AG04449 (cell line): ENCODE data around the gene NFE2L3.
"Not testable (repeated sequence)": the region's sequence is repeated elsewhere in the genome, so short reads cannot be mapped to it uniquely, and the experiment has no call there.

Experiments
- CTCF ChIA-PET: fragments of 350-600 bp; formaldehyde crosslinking; extraction: SDS; loops from one replicate; lab custom pipeline; 2021; ENCODE audit warnings: antibody characterized with exemption; lab: Yijun Ruan, JAX
- POLR2A ChIA-PET: fragments of 400-600, 350-600 bp; formaldehyde crosslinking; extraction: SDS; loops from one replicate; lab custom pipeline; 2020; ENCODE audit warnings: antibody characterized with exemption, inconsistent platforms; lab: Yijun Ruan, JAX
- DNase-seq: peaks from one replicate; pipeline ENCODE4 v3.0.0-alpha.2; 2010; ENCODE audit warnings: low read depth, low spot score
- H3K4me3 ChIP-seq: 2 replicates; pipeline ENCODE4 v1.5.1; 2011; ENCODE audit warnings: low read depth, mild to moderate bottlenecking, control low read depth, low read length
- CTCF ChIP-seq: IDR thresholded peaks from one replicate; pipeline ENCODE4 v1.5.1; 2011; ENCODE audit warnings: mild to moderate bottlenecking, moderate library complexity, low read length, control low read depth, inconsistent platforms; ENCODE audit not compliant: insufficient read depth; ENCODE audit errors: missing control alignments

Gene NFE2L3

DNA sequence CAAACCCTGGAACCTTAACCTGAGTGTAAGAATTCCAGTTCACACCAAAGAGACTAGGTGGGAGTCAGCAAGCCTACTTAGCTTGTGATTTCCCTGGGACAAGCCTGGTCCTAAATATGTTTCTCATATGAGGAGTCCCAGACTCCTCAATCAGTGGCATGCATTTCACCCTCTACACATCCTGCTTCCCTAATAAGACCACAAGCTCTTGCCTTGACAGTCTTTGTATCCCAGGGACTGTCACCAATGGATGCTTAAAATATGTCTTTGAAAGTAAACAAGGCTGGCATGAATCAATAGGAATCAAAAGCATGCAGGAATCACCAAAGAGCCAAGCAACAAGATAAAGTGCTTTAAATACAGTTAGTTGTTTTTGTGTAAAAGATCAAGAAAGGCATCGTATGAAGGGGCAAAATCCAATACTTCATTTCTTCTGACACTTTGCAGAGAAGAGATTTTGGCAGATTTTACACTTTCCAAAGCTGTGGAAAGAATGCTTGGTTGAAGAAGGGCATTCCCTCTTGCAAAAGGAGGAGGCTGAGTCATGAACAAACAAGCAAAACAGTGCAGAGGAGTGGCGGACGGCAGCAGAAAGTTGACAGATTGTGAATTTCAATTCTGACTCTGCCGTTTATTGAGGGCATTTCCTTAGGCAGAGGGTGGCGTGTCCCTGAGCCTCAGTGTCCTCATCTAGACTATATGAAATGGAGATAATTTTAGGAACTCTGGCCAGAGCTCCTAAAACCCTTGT lies 8.5 kb upstream of the NFE2L3 start:
- POLR2A ChIA-PET, result no interaction called here

DNA sequence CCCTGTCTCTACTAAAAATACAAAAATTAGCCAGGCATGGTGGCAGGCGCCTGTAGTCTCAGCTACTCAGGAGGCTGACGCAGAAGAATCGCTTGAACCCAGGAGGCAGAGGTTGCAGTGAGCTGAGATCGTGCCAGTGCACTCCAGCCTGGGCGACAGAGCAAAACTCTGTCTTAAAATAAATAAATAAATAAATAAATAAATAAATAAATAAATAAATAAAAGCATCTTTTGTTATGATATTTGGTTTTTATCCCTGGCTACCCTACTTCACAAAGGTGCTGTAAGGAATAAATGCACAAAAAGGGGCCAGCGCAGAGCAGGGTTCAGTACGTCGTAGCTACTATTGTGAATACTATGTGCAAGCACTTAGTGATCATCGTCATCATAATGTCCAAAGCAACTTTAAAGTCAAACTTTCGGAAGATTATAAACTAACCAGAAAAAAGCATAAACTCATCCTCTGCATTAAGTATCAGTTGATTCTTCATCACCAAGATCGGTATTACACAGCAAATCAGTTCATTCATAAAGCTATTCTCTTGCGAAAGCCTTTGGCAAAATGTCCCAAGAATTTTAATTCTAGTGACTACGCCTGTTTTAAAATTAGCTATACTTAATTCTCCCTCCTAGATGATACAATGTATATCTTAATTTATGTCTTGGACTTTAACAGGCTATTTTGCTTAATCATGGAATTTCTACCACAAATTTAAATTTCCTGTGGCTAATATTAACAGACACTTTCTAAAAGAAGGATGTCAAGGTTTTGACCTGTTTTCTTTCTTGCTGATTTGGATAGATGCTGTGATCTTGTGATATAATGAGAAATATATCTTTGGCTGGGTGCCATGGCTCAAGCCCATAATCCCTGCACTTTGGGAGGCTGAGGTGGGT lies 7.6 kb upstream of the NFE2L3 start:
- DNase-seq, result no peak
- H3K4me3 ChIP-seq, result no peak overlapping the region
- ChIA-PET CTCF (interaction anchor here (0.7 to 1.5 kb wide), 3 partner anchors 8 to 221 kb away, joined by 3 to 4 read pairs (median 4); partner anchors contain the start of gene NFE2L3), POLR2A (interaction anchor here (0.5 kb wide), 1 partner anchor 1024 kb away, joined by 3 read pairs; no protein-coding TSS in a partner anchor)
- no peak for TF ChIP-seq CTCF

More for the DNA sequence above, 8.5 kb upstream of the NFE2L3 start:
- TF ChIP-seq CTCF, result no peak
- no peak for DNase-seq
- CTCF ChIA-PET, result interaction anchor here (0.7 to 1.5 kb wide), 3 partner anchors 9 to 222 kb away, joined by 3 to 4 read pairs (median 4); partner anchors contain the start of gene NFE2L3
- no peak overlapping the region for H3K4me3 ChIP-seq

- ChIA-PET CTCF (interaction anchor here (0.7 kb wide), 1 partner anchor 55 kb away, joined by 3 read pairs; no protein-coding TSS in a partner anchor), POLR2A (interaction anchor here (0.5 kb wide), 1 partner anchor 1023 kb away, joined by 3 read pairs; no protein-coding TSS in a partner anchor)
- no peak for TF ChIP-seq CTCF
- no peak for DNase-seq
- H3K4me3 ChIP-seq, result no peak overlapping the region
Measured at GRCh38 chr7:26145238-26145637, 6.8 kb upstream of the NFE2L3 start.

GRCh38 chr7:26147030-26147429 lies 5.0 kb upstream of the NFE2L3 start:
- TF ChIP-seq CTCF, result no peak
- CTCF ChIA-PET, result no interaction called here
- POLR2A ChIA-PET, result no interaction called here
- no peak for DNase-seq
- H3K4me3 ChIP-seq, result no peak overlapping the region

- CTCF ChIA-PET, H3K4me3 ChIP-seq, POLR2A ChIA-PET, DNase-seq: not testable (repeated sequence)
Measured at GRCh38 chr7:26147646-26148306, 4.2 kb upstream of the NFE2L3 start.

DNA sequence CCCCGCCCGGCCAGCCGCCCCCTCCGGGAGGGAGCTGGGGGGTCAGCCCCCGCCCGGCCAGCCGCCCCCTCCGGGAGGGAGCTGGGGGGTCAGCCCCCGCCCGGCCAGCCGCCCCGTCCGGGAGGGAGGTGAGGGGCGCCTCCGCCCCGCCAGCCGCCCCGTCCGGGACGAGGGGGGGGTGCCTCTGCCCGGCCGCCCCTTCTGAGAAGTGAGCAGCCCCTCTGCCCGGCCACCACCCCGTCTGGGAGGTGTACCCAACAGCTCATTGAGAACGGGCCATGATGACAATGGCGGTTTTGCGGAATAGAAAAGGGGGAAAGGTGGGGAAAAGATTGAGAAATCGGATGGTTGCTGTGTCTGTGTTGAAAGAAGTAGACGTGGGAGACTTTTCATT lies 3.7 kb upstream of the NFE2L3 start:
- CTCF ChIA-PET, POLR2A ChIA-PET, DNase-seq, H3K4me3 ChIP-seq: not testable (repeated sequence)
